ENCODE data around the gene SEC24C. TPM values are rescaled to one million over a fixed set of nuclear protein-coding genes. Genes with fewer than 3 reads are reported as not detected.
A peak's percentile ranks its signal among the peaks of the same experiment; 100 is the strongest.

Gene SEC24C
- total RNA-seq, 1 donor from 2014 or later: 99.0 TPM

- Histone ChIP-seq H3K27ac (ENCODE audit: low read depth, low read length) (peak overlapping the region; percentile 19), H4K20me1 (ENCODE audit: insufficient read depth, low read length) (no peaks in the 10 kb centered on the region), H3K9me3 (ENCODE audit: insufficient read depth, low read depth, low read length) (no peaks in the 10 kb centered on the region), H2AFZ (ENCODE audit: low read depth, low read length) (no peak overlapping the region), H3K27me3 (ENCODE audit: insufficient read depth, low read length) (no peaks in the 10 kb centered on the region), H3K4me2 (ENCODE audit: low read length) (no peak overlapping the region), H3K9ac (ENCODE audit: low read length) (no peak overlapping the region), H3K36me3 (ENCODE audit: insufficient read depth, low read length) (peaks cover 4% of the 10 kb centered on the region), H3K4me1 (ENCODE audit: insufficient read depth, low read length) (peaks cover 20% of the 10 kb centered on the region), H3K4me3 (ENCODE audit: insufficient read depth, low read depth, low read length) (no peak overlapping the region), H3K79me2 (ENCODE audit: insufficient read depth, low read length) (no peaks in the 10 kb centered on the region)
- Mint-ChIP-seq H3K4me3 (ENCODE audit: unreplicated experiment) (no peak overlapping the region), H3K36me3 (ENCODE audit: low read depth, unreplicated experiment) (peaks cover 20% of the 10 kb centered on the region), H3K4me1 (ENCODE audit: low read depth, unreplicated experiment) (peaks cover 9% of the 10 kb centered on the region), H3K9me3 (ENCODE audit: unreplicated experiment) (no peaks in the 10 kb centered on the region), H3K27ac (ENCODE audit: unreplicated experiment) (peak overlapping the region; percentile 43), H3K27me3 (ENCODE audit: low read depth, unreplicated experiment) (no peaks in the 10 kb centered on the region)
- FAIRE-seq (no peak), DNase-seq (ENCODE audit: low read depth) (peak; percentile 9)
- TF ChIP-seq EZH2 (IDR thresholded peaks at IDR 0.05; ENCODE audit: insufficient read depth, low read length) (no peak), CTCF (IDR thresholded peaks at IDR 0.05; ENCODE audit: insufficient read depth, low read depth, low read length) (no peak)
Measured at GRCh38 chr10:73816917-73817729, 73.0 kb downstream of the SEC24C start.

- H3K4me2 ChIP-seq (ENCODE audit: low read length): no peak overlapping the region
- H3K27ac Mint-ChIP-seq (ENCODE audit: unreplicated experiment): no peak overlapping the region
- H3K36me3 Mint-ChIP-seq (ENCODE audit: low read depth, unreplicated experiment): peaks cover 23% of the 10 kb centered on the region
- TF ChIP-seq EZH2 (IDR thresholded peaks at IDR 0.05; ENCODE audit: insufficient read depth, low read length) (no peak), CTCF (IDR thresholded peaks at IDR 0.05; ENCODE audit: insufficient read depth, low read depth, low read length) (no peak)
- no peaks in the 10 kb centered on the region for H3K9me3 Mint-ChIP-seq (ENCODE audit: unreplicated experiment)
- no peaks in the 10 kb centered on the region for H4K20me1 ChIP-seq (ENCODE audit: insufficient read depth, low read length)
- no peaks in the 10 kb centered on the region for H3K27me3 Mint-ChIP-seq (ENCODE audit: low read depth, unreplicated experiment)
- FAIRE-seq (no peak), DNase-seq (ENCODE audit: low read depth) (no peak)
- no peaks in the 10 kb centered on the region for H3K27me3 ChIP-seq (ENCODE audit: insufficient read depth, low read length)
- peaks cover 4% of the 10 kb centered on the region for H3K36me3 ChIP-seq (ENCODE audit: insufficient read depth, low read length)
- H3K4me1 Mint-ChIP-seq (ENCODE audit: low read depth, unreplicated experiment): peaks cover 9% of the 10 kb centered on the region
- H3K4me3 ChIP-seq (ENCODE audit: insufficient read depth, low read depth, low read length): no peak overlapping the region
- H3K4me1 ChIP-seq (ENCODE audit: insufficient read depth, low read length): peaks cover 20% of the 10 kb centered on the region
- H3K9ac ChIP-seq (ENCODE audit: low read length): no peak overlapping the region
- H3K27ac ChIP-seq (ENCODE audit: low read depth, low read length): no peak overlapping the region
- no peak overlapping the region for H3K4me3 Mint-ChIP-seq (ENCODE audit: unreplicated experiment)
- no peaks in the 10 kb centered on the region for H3K79me2 ChIP-seq (ENCODE audit: insufficient read depth, low read length)
- no peak overlapping the region for H2AFZ ChIP-seq (ENCODE audit: low read depth, low read length)
- H3K9me3 ChIP-seq (ENCODE audit: insufficient read depth, low read depth, low read length): no peaks in the 10 kb centered on the region
Measured at GRCh38 chr10:73817826-73818225, 73.7 kb downstream of the SEC24C start.

- H3K79me2 ChIP-seq (ENCODE audit: insufficient read depth, low read length): no peaks in the 10 kb centered on the region
- Mint-ChIP-seq H3K36me3 (ENCODE audit: low read depth, unreplicated experiment) (peaks cover 19% of the 10 kb centered on the region), H3K27ac (ENCODE audit: unreplicated experiment) (no peak overlapping the region), H3K4me3 (ENCODE audit: unreplicated experiment) (no peak overlapping the region), H3K27me3 (ENCODE audit: low read depth, unreplicated experiment) (no peaks in the 10 kb centered on the region), H3K9me3 (ENCODE audit: unreplicated experiment) (no peaks in the 10 kb centered on the region), H3K4me1 (ENCODE audit: low read depth, unreplicated experiment) (peaks cover 9% of the 10 kb centered on the region)
- H3K27ac ChIP-seq (ENCODE audit: low read depth, low read length): no peak overlapping the region
- DNase-seq (ENCODE audit: low read depth) (no peak), FAIRE-seq (no peak)
- no peak overlapping the region for H3K4me3 ChIP-seq (ENCODE audit: insufficient read depth, low read depth, low read length)
- H3K4me2 ChIP-seq (ENCODE audit: low read length): no peak overlapping the region
- no peak overlapping the region for H3K9ac ChIP-seq (ENCODE audit: low read length)
- H4K20me1 ChIP-seq (ENCODE audit: insufficient read depth, low read length): no peaks in the 10 kb centered on the region
- no peaks in the 10 kb centered on the region for H3K9me3 ChIP-seq (ENCODE audit: insufficient read depth, low read depth, low read length)
- H3K4me1 ChIP-seq (ENCODE audit: insufficient read depth, low read length): peaks cover 20% of the 10 kb centered on the region
- H2AFZ ChIP-seq (ENCODE audit: low read depth, low read length): no peak overlapping the region
- no peaks in the 10 kb centered on the region for H3K27me3 ChIP-seq (ENCODE audit: insufficient read depth, low read length)
- no peak for TF ChIP-seq CTCF (IDR thresholded peaks at IDR 0.05; ENCODE audit: insufficient read depth, low read depth, low read length)
- no peak for TF ChIP-seq EZH2 (IDR thresholded peaks at IDR 0.05; ENCODE audit: insufficient read depth, low read length)
- peaks cover 4% of the 10 kb centered on the region for H3K36me3 ChIP-seq (ENCODE audit: insufficient read depth, low read length)
Measured at GRCh38 chr10:73818402-73818801, 74.2 kb downstream of the SEC24C start.

Measured in astrocyte (in vitro differentiated cells and primary cell).